ENCODE data around the gene TCF25. TPM values are rescaled to one million over a fixed set of nuclear protein-coding genes. Genes with fewer than 3 reads are reported as not detected.
"Not testable (repeated sequence)": the region's sequence is repeated elsewhere in the genome, so short reads cannot be mapped to it uniquely, and the experiment has no call there.

Gene TCF25
- total RNA-seq, 1 donor from 2014 or later, result 227 TPM

GRCh38 chr16:89921131-89921701, 47.8 kb downstream of the TCF25 start:
- DNase-seq, result no peak

GRCh38 chr16:89921702-89922476, 48.5 kb downstream of the TCF25 start:
- peak; percentile 69 for DNase-seq

- peak; percentile 50 for DNase-seq
These were observed 49.1 kb downstream of the TCF25 start for GRCh38 chr16:89922477-89922883.

GRCh38 chr16:89922884-89923639, 49.7 kb downstream of the TCF25 start, which contains the start of gene TUBB3:
Gene TUBB3, plus strand, starts transcription at chr16:89923342. Its CDS starts 60 bp downstream, at chr16:89923402.
- DNase-seq, result peak; percentile 81

GRCh38 chr16:89923640-89924296, 50.4 kb downstream of the TCF25 start:
- no peak for DNase-seq

GRCh38 chr16:89924297-89924924, 51.0 kb downstream of the TCF25 start:
- DNase-seq, result peak; percentile 66

- no peak for DNase-seq
These were observed 51.5 kb downstream of the TCF25 start for GRCh38 chr16:89924925-89925307.

GRCh38 chr16:89925596-89926079, 52.2 kb downstream of the TCF25 start:
- no peak for DNase-seq

- no peak for DNase-seq
These were observed 58.0 kb downstream of the TCF25 start for GRCh38 chr16:89931305-89931896.

GRCh38 chr16:89931964-89932363, 58.6 kb downstream of the TCF25 start:
- DNase-seq, result no peak

- not testable (repeated sequence) for DNase-seq
These were observed 60.6 kb downstream of the TCF25 start for GRCh38 chr16:89934019-89934418.

GRCh38 chr16:89934611-89935553, 61.5 kb downstream of the TCF25 start:
- no peak for DNase-seq

GRCh38 chr16:89935620-89936019, 62.2 kb downstream of the TCF25 start:
- not testable (repeated sequence) for DNase-seq

- DNase-seq, result no peak
These were observed 62.6 kb downstream of the TCF25 start for GRCh38 chr16:89936034-89936433.

- DNase-seq, result no peak
These were observed 63.1 kb downstream of the TCF25 start for GRCh38 chr16:89936508-89936907.

GRCh38 chr16:89936981-89937380, 63.6 kb downstream of the TCF25 start:
- DNase-seq, result no peak

- DNase-seq, result no peak
These were observed 64.9 kb downstream of the TCF25 start for GRCh38 chr16:89938175-89938885.

- DNase-seq, result no peak
These were observed 71.4 kb downstream of the TCF25 start for GRCh38 chr16:89944773-89945172.

- DNase-seq, result no peak
These were observed 72.3 kb downstream of the TCF25 start for GRCh38 chr16:89945654-89946053.

GRCh38 chr16:89946515-89946914, 73.1 kb downstream of the TCF25 start:
- DNase-seq, result no peak
